Keratinocyte (primary cell): ENCODE measurements around the gene RAI1.

Source experiments
- CTCF ChIP-seq, 3 experiments: IDR thresholded peaks in 1 of 3; conservative IDR thresholded peaks in 1 of 3; optimal IDR thresholded peaks in 1 of 3; 2 replicates in 2 of 3; 3 replicates in 1 of 3; pipeline versions ENCODE3 to v1.5.1; 2011; ENCODE audit warnings: low read length in 3 of 3, mild to moderate bottlenecking in 3 of 3, moderate library complexity in 2 of 3, control low read depth in 1 of 3, inconsistent platforms in 1 of 3; ENCODE audit not compliant: insufficient read depth in 2 of 3; ENCODE audit errors: extremely low read depth in 1 of 3
- EZH2 ChIP-seq: IDR thresholded peaks from one replicate; pipeline ENCODE4 v1.6.1; 2012; ENCODE audit warnings: inconsistent platforms, mild to moderate bottlenecking, low read length, moderate library complexity

- TF ChIP-seq CTCF (optimal IDR thresholded peaks at IDR 0.05 in 1 of 3, IDR thresholded peaks at IDR 0.05 in 1 of 3, conservative IDR thresholded peaks at IDR 0.05 in 1 of 3; ENCODE audit: extremely low read depth in 1 of 3, insufficient read depth in 2 of 3, low read length in 3 of 3) (no peak), EZH2 (no peak)
Observed at GRCh38 chr17:17824119-17824782, 143.0 kb downstream of the RAI1 start.
